Activated naive CD4-positive, alpha-beta T cell (primary cell): ENCODE measurements around the gene SYNE3.

Experiments used
- DNase-seq, 4 experiments: peaks; one replicate each; lab custom pipeline; 2025; lab: John Stamatoyannopoulos, UW

SYNE3 gene

DNA sequence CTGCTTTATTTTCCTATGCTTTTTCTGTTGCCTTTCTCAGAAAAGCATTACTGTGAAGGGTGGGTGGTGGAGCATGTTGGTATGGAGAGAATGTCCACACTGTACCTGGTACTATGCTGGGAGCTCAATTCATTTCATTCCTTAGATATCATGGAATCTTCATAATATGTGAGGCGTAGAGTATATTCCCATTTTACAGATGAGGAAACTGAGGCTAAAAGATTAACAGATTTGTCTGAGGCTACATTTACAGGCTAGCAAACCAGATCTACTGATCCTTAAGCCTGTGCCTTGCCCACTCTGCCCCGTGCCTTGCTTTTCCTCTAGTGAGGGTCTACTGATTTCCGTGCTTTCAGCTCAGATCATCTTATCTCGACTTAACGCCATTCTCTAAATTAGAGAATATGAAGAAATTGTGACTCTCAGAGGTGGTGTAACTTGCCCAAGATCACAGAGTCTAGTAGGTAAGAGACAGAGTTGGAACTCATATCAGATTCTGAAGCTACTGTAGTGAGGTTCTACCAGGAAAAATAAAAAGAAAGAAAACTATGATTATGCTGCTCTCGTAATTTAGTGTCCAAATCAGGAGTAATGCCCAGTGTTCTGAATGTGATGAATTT lies 23.9 kb upstream of the SYNE3 start:
- no peak for DNase-seq

DNA sequence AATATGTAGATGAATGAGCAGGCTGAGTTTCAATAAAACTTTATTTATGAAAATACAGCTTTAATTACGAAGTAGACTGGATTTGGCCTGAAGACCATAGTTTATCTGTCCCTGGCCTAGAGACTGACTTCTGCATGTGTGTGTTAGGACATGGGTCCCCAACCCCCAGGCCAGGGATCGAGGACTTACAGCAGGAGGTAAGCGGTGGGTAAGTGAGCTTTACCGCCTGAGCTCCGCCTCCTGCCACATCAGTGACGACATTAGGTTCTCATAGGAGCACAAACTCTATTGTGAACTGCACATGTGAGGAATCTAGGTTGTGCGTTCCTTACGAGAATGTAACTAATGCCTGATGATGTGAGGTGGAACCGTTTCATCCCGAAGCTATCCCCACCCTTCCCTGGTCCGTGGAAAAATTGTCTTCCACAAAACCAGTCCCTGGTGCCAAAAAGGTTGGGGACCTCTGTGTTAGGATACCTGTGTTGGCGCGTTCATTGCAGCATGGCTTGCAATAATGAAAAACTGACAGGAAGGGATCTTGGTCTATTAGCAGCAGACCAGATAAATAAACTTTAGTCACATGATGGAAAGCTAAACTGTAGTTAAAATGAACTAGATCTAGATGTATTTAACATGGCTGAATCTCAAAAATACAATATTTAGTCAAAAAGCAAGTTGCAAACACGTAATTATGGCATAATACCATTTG lies 22.5 kb upstream of the SYNE3 start:
- no peak for DNase-seq

DNA sequence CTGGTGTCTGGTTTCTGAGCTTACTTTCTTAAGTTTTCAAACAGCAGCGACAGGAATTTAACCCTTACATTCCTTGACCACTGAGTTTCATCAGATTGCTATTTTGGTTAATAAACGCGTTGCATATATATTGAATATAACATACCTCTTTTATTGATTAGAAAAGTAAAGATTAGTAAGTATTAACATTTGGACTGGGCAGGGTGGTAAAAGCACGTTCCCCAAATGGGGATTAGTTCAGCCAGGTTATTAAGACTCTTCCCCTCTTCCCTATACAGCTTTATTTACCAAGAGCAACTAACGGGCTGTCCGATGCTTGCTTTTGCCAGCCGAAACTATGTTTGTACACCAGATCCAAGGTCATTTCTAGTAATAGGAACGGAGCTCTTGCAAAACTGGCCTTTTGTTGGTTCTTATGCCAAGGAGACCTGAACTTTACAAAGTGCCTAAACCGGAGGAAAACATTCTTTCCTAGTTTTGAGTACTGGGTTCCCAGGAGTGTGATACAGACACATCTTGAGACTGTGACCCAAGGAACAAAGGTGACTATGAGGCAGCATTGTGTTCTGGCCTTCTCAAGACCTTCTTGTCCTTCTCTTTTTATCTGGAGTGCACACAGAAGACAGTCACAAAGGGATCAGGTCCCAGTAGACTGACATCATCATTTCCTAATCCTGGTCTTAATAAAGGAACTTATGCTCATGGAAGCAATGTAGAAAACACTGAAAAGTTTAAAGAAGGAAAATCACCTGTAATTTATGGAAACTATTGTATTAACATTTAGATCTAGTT lies 21.0 kb upstream of the SYNE3 start:
- DNase-seq = no peak

DNA sequence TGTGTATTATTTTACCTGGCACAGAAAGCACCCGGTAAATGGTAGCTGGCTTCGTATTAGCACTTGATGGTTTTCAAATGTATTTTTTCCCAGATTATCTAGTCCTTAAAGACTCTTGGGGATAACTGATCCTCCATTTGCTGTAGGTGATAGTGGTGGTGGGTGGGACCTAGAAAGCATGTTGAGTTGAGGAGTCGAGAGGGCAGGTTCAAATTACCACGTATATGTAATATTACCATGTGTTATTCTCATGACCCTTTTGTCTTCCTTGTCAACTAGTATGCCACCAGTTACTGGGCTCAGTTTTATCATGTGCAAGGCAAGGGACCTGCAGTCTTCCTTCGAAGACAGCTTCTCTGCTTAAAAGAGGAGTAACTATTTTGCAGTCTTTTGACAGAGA lies 20.2 kb upstream of the SYNE3 start:
- DNase-seq = no peak

DNA sequence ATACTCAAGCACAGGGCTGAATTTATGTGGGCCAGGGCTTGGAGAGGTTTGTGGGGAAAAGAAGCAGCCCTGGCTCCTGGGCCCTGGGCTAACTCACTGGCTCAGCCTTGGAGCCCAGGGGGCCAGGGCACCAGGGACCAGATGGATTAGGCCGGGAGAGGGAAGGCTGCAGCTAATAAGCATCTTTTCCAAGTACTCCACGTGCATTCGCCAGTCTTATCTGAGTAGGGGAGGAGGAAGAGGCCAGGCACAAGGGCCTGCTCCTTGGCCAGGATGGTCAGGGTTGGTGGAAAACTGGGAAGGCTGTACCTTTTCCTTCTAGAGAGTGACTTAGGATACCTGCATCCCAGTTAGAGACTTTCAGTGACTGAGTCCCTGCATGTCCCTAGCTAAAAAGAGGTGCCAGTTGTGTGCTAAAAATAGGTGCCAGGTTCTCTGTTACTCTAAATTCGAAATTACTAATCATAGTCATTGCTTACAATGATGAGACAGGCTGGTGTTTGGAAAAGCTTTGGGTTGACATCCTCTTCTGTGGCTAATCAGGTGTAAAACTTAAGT lies 19.7 kb upstream of the SYNE3 start:
- no peak for DNase-seq

DNA sequence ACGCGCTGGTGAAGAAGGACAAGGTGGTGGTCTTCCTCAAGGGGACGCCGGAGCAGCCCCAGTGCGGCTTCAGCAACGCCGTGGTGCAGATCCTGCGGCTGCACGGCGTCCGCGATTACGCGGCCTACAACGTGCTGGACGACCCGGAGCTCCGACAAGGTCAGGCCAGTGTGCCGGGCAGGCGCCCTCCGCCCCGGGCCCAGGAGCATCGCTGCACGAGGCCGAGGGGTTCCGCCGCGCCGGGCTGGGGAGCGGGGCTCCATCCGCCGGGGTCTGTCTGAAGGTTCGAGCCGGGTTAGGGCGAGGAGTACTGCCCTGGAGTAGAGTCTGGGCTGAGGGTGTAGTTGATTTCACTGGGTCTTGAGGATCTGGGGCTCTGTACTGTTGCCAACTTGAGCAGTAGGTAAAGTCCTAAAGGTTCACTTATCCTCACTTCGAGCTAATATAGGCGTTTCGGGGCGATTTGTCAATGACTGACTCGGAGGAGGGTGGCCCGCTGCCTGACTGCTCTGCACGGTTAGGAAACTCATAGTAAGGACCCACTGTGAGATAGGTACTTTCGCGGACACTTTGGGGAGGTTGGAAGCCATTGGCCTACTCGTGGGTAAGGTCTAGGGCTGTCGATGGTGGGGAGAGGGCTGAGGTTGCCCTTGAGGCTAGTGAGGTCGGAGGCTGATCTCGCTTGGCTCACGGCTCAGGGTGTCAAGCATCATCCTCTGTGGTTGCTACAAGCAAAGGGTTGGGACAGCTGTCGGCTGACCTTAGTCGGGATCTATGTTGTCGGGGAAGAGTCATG lies 19.0 kb upstream of the SYNE3 start:
- DNase-seq = no peak

DNA sequence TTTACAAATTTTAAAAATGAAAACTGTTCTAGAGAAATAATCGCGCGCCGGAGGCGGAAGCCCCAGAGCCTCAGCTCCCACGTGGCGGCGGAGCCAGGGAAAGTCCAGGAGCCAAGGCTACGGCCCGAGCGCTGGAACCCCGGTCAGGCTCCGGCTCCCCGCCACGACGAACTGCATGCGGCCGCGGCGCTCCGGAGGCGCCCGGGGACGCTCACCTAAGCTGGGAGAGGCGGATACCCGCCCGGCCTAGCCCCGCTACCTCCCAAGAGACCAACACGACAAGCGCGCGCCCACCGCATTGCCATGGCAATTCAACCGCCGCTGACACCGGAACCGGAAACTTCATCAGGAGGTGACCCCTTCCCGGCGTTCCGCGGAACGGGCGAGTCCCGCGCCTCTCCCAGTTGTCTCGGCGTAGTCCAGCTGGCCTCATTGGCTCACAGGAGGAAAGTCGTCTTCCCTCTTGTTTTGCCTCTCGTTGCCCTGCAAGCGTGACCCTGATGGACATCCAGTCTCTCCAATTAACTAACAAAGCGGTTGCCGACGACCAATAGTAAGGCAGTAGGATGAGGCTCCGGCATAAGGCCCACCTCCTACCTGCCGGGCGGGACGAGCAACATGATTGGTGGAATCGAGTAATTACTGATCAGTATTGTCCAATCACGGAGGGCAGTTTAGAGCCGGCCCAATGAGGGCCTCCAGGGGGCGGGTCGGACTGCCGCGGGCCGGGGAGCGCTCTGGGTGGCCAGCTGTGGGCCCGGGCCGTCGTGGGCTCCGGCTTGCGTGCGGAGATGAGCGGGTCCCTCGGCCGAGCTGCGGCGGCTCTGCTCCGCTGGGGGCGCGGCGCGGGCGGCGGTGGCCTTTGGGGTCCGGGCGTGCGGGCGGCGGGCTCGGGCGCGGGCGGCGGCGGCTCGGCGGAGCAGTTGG lies 18.1 kb upstream of the SYNE3 start, which contains the start of gene GLRX5:
TSS of gene GLRX5 (plus strand) at position 752 of the 927 bp plus-strand sequence. CDS start at position 792, 40 bp downstream.
- peak; percentile 96 to 99 (median 98) for DNase-seq

DNA sequence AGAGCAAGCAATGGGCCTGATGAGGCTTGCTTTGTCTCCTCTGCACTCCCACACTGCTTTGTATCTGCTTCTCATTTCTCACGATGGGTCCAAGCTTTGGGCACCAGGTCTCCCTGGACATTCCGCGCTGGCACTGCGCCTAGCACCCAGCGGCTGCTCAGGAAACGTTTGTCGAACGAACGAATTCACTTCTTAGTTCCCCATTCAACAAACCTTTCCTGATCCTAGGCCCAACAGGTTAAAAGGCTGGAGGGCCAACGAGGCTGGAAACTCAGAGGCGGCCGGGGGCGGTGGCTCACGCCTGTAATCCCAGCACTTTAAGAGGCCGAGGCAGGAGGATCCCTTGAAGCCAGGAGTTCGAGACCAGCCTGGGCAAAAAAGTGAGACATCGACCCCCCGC lies 17.4 kb upstream of the SYNE3 start:
- no peak for DNase-seq

DNA sequence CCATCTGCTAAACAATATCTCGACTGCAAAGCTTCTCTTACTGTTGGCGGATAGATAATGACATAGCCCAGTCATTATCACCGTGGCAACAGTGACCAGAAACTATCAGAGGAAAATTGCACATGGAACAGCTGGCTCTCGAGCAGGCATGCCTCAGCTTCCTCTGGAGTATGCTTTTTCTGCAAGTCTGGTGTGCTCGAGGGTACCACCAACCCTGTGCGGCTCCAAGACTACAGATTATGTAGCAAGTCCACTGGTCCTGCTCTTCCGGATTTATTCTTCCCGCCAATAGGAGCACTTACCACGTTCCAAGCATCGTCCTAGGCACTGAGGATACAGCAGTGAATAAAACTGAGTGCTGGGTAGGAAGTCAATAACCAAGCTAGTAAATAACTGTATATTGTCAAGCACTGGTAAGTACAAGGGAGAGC lies 17.0 kb upstream of the SYNE3 start:
- DNase-seq = no peak

DNA sequence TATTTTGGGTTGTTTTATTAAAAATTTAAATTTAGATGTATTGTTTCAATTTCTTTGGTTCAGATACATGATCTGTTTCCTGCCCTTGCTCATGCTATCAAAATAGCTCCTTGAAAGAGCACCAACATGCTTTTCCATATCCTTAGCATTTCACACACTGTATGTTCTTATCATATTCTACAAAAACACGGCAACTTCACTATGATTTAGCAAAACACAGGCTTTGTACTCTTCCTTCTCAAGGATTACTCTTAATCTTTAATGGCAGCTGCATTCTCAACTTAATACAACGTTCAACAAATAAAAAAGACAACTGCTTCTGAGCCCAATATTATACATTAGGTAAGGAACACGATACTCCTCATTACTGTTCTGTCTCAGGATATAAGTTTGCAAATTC lies 15.5 kb upstream of the SYNE3 start:
- no peak for DNase-seq

DNA sequence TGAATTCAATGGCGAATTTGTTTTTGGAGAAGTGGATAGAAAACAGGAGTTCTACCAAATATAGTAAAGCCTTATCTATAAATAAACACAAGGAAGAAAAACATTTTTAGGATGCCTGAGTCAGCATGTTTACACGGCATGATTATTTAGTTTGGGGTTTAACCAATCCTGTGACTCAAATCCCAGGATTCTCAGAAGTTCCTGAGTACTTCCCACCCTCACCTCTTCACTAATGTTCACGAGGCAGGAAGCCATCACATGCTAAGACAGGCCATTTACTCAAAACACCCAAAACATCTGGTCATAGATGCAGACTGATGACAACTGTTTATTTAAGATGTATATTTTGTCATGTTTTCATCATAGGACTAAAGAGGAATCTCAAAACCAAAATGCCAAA lies 15.0 kb upstream of the SYNE3 start:
- no peak for DNase-seq

DNA sequence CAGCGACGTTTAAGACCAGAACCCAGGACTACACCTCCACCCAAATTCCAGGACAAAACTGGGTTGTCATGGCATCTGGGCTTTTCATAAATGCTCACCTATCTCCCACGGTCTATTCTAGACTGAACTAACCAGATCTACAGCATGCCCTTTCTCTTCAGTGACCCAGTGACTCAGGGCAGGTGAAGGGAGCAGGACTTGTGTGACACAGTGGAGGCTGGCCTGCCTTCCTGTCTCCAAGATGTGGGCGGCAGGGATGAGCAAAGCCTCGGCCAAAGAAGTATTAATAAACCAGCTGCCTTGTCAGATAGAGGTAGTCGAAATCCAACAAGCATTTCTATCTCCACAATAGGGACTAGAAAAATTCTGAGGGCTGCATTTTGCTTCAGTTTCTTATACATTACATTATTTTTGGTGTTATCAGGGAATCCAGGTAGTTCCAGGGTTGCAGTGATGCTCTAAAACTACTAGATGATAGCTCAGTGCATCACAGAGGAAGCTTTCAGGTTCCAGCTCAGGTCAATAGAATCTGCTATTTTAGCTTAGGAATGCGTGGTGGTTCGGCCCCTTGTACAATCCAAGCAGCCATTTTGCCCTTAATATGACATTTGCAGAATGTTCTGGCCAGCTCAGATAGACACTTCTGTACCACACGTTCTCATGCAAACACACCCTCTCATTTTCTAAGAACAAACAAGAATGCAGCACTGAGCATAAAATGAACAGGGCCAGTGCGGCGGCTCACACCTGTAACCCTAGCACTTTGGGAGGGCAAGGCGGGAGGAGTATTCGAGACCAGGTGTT lies 14.2 kb upstream of the SYNE3 start:
- no peak for DNase-seq

DNA sequence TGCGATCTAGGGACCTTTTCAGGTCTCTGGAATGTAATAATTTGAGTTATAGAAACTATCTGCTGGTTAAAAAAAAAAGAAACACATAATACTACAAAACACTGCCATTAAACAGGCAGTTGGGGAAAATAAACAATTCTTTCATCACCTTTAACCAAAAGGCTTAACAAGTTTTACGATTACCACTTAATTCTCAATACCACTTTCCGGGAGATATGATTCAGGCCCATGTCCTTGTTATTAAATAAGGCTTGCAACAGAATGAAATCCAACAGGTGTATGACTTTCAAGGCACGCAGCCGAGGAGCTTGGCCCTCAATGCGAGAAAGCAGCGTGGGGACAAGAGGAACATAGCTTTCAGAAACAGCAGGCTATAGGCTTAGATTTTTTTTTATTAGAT lies 12.8 kb upstream of the SYNE3 start:
- DNase-seq = no peak

DNA sequence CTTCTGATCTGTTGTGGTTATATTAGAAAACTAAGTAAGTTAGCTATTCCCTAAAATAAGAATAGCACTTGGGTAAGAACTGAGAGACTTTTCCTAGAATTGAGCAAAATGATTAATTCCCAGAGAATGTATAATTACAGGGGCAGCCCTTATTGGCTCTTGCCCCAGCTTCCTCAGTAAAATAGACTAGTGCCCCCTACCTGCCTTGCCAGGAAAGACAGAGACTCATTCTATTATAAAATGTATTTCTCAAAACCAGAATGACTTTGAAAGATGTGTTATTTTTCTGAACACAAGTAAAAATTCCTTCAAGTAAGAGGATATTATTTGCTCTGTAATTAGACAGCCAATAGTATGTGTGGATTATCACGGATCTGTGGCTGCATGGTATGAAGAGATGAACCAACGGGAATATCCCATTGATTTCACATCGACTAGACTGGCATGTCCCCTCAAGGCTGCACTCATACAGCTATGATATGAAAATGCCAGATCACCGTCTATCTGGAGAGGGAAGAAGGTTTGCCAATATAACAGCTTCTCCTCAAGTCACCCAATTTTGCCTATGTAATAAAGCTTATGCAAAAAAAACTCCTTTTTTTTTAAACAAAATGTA lies 11.0 kb upstream of the SYNE3 start:
- peak in 1 of 4 experiments; percentile 27 for DNase-seq

DNA sequence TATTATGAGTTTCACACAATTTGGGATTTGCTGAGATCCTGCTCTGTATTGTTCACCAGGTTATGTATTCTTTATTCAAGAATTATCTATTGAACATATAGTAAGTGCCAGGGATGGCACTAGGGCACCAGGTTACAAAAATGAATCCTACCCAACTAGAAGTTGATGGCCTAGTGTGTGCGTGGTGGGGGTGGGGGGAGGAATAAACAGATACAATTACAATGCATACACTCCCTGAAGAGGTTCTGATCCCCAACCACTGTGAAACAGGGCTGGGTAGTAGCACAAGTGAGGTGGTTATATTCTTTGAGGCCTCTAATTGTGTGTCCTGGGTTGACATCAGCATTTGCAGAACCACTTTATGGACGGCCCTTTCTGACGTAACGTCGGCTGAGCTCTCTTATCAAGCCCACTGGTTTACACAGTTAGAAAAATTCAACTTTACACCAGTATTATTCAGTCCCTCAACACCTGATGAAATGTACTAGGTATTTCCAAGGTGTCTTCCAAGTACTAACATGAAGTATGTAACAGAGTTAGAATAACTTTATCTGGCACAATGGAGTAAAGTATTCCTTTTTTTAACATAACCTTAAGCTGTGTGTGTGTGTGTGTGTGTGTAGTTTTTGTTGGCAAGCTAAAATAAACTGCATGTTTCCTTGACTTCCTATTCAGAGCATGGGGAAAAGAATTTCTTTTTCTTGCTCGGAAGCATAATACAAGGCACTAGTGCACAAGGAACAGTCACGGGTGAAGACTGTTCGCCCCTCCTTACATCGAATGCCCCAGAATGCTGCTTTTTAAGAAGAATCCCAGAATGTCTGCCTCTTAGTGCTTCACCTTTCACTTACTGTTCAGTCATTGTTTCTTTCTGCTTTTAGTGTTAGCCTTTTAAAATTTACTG lies 10.3 kb upstream of the SYNE3 start:
- DNase-seq = no peak

DNA sequence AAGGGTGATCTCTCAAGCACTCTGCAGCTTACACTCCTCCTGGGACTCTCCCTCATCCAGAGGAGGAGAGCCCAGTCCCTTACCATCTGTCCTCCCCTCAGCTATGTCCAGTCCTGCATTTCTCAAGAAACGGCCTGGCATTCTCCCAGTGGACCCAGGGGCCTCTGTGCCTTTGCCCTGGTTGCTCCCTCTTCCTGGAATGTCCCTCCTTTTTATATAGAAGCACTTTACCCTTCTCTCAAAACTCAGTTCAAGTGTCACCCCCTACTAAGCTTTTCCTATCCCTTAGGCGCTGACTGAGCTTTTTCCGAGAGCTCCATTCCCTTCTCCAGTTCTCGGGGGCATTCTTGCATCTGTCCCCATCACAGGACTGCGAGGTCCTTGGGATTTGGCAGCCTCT lies 9.5 kb upstream of the SYNE3 start:
- DNase-seq = no peak

DNA sequence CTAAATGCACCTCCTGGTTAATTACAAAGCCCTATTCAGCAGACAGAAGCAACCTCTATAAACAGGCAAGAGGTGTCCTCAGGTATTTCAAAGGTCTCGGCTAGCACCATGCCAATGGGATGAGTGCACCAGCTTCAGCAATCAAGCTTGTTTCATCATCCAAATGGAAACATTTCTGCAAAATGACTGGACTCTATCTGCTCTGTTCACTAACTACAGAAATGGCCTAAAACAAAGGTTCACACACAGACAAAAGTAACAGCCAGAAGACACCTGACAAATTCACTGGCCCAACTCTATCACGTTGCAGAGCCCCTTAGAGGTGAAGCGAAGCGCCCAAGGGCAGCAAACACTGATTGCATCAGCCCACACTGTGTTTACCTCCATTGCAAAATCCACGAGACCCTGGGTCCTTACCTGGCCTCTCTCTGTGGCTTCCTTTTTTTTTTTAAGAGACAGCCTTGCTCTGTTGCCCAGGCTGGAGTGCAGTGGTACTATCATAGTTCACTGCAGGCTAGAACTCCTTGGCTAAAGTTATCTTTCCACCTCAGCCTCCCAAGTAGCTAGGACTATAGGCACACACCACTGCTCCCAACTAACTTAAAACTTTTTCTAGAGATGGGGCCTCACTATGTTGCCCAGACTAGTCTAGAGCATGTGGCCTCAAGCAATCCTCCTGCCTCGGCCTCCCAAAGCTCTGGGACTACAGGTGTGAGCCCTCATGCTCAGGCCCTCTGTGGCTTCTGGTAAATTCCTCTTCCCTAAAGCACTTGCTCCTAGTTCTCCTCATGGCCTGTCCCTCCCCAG lies 8.5 kb upstream of the SYNE3 start:
- DNase-seq = no peak
